Kidney epithelial cell (primary cell): ENCODE measurements around the gene ZMIZ1. TPM values are rescaled to one million over a fixed set of nuclear protein-coding genes. Genes with fewer than 3 reads are reported as not detected.

Experiments used
- DNase-seq: peaks from one replicate; pipeline ENCODE4 v3.0.0-alpha.2; 2010; ENCODE audit warnings: low read depth
- H3K27me3 ChIP-seq: 2 replicates; pipeline ENCODE4 v1.6.0; 2011; ENCODE audit warnings: low read length; ENCODE audit not compliant: control insufficient read depth, insufficient read depth
- H3K36me3 ChIP-seq: 2 replicates; pipeline ENCODE4 v1.5.1; 2011; ENCODE audit warnings: low read length; ENCODE audit not compliant: control insufficient read depth, insufficient read depth
- H3K4me3 ChIP-seq: 2 replicates; pipeline ENCODE4 v1.5.1; 2011; ENCODE audit warnings: low read depth, mild to moderate bottlenecking, control low read depth, low read length
- CTCF ChIP-seq: IDR thresholded peaks from 2 replicates; pipeline ENCODE4 v1.5.1; 2011; ENCODE audit warnings: mild to moderate bottlenecking, moderate library complexity, low read length, control low read depth, inconsistent platforms; ENCODE audit not compliant: insufficient read depth, poor library complexity, severe bottlenecking
- total RNA-seq: library from RNA; depleted of rRNA; stranded (reverse); fragments of >200 nt; gene quantifications from 2 replicates; pipeline ENCODE4 v1.2.3, GENCODE V29; 2015

ZMIZ1 gene
- total RNA-seq, 1 donor from 2014 or later, result 57.5 TPM

- TF ChIP-seq CTCF, result no peak
- H3K36me3 ChIP-seq, result peaks cover 1% of the 10 kb centered on the region
- H3K4me3 ChIP-seq, result no peak overlapping the region
- no peak for DNase-seq
- H3K27me3 ChIP-seq, result no peaks in the 10 kb centered on the region
These were observed 128.8 kb downstream of the ZMIZ1 start for GRCh38 chr10:79197558-79197957.

- no peak for DNase-seq
- TF ChIP-seq CTCF, result no peak
- Histone ChIP-seq H3K4me3 (no peak overlapping the region), H3K27me3 (no peaks in the 10 kb centered on the region), H3K36me3 (peaks cover 1% of the 10 kb centered on the region)
These were observed 131.6 kb downstream of the ZMIZ1 start for GRCh38 chr10:79200346-79200745.

- TF ChIP-seq CTCF, result no peak
These were observed 132.9 kb downstream of the ZMIZ1 start for GRCh38 chr10:79201706-79202105.

GRCh38 chr10:79202188-79203013 lies 133.6 kb downstream of the ZMIZ1 start:
- Histone ChIP-seq H3K4me3 (no peak overlapping the region), H3K27me3 (no peaks in the 10 kb centered on the region), H3K36me3 (peaks cover 3% of the 10 kb centered on the region)
- DNase-seq, result no peak
- TF ChIP-seq CTCF, result peak; percentile 79

More at GRCh38 chr10:79201706-79202105, 132.9 kb downstream of the ZMIZ1 start:
- Histone ChIP-seq H3K36me3 (peaks cover 3% of the 10 kb centered on the region), H3K4me3 (no peak overlapping the region), H3K27me3 (no peaks in the 10 kb centered on the region)
- no peak for DNase-seq

- no peaks in the 10 kb centered on the region for H3K27me3 ChIP-seq
- no peak for TF ChIP-seq CTCF
- H3K36me3 ChIP-seq, result peaks cover 3% of the 10 kb centered on the region
- DNase-seq, result no peak
- no peak overlapping the region for H3K4me3 ChIP-seq
These were observed 134.4 kb downstream of the ZMIZ1 start for GRCh38 chr10:79203014-79203644.
